HUES64 (cell line): Measurements from ENCODE around the gene FAM47E.

Experiments
- H3K27ac ChIP-seq: 2 replicates; pipeline ENCODE4 v1.7.0; 2013; ENCODE audit warnings: low read depth, low read length, inconsistent platforms
- H3K27me3 ChIP-seq: 2 replicates; pipeline ENCODE4 v1.6.1; 2013; ENCODE audit warnings: mild to moderate bottlenecking, low read length; ENCODE audit not compliant: insufficient read depth
- H3K36me3 ChIP-seq: 2 replicates; pipeline ENCODE4 v1.6.1; 2013; ENCODE audit warnings: mild to moderate bottlenecking, low read length; ENCODE audit not compliant: insufficient read depth
- H3K4me1 ChIP-seq: 2 replicates; pipeline ENCODE4 v1.6.1; 2013; ENCODE audit warnings: mild to moderate bottlenecking, low read length, moderate library complexity; ENCODE audit not compliant: insufficient read depth
- H3K4me3 ChIP-seq: 2 replicates; pipeline ENCODE4 v1.5.1; 2013; ENCODE audit warnings: mild to moderate bottlenecking, low read length, moderate library complexity
- H3K9ac ChIP-seq: 2 replicates; pipeline ENCODE4 v1.6.1; 2013; ENCODE audit warnings: mild to moderate bottlenecking, low read depth, low read length
- H3K9me3 ChIP-seq: 2 replicates; pipeline ENCODE4 v1.6.1; 2013; ENCODE audit warnings: low read depth, low read length; ENCODE audit not compliant: insufficient read depth
- WGBS: fragments of 150-250, 120-280 bp; methylation state at CpG from one replicate; pipeline ENCODE4 v1.1.7; 2013; ENCODE audit warnings: missing lambda C conversion rate; 5-methylcytosine and 5-hydroxymethylcytosine counted together

FAM47E gene

GRCh38 chr4:76211769-76212708 is 39.5 kb upstream of the FAM47E start:
- WGBS = 88% methylated on average over 6 of the region's 6 CpGs
- Histone ChIP-seq H3K4me1 (peaks cover 25% of the 10 kb centered on the region), H3K9ac (peak overlapping the region; percentile 83; the same call in 1 of the 2 replicates), H3K9me3 (no peaks in the 10 kb centered on the region), H3K27ac (no peak overlapping the region), H3K4me3 (peak overlapping the region; percentile 81), H3K36me3 (no peaks in the 10 kb centered on the region), H3K27me3 (peaks cover 6% of the 10 kb centered on the region; the same call in 1 of the 2 replicates)

GRCh38 chr4:76212851-76213414 is 38.6 kb upstream of the FAM47E start:
- Histone ChIP-seq H3K4me1 (peaks cover 31% of the 10 kb centered on the region), H3K9ac (peak overlapping the region; percentile 83), H3K27me3 (peaks cover 6% of the 10 kb centered on the region; the same call in 1 of the 2 replicates), H3K9me3 (no peaks in the 10 kb centered on the region), H3K27ac (peak overlapping the region; percentile 84), H3K4me3 (peak overlapping the region; percentile 81), H3K36me3 (no peaks in the 10 kb centered on the region)
- 35% methylated on average over 14 of the region's 14 CpGs for WGBS

- H3K9me3 ChIP-seq = no peaks in the 10 kb centered on the region
- peak within 1 kb of the TSS; percentile 83 for H3K9ac ChIP-seq
- under 1% methylated on average over 94 of the region's 94 CpGs for WGBS
- peak within 1 kb of the TSS; percentile 81 for H3K4me3 ChIP-seq
- peaks cover 6% of the 10 kb centered on the region; the same call in 1 of the 2 replicates for H3K27me3 ChIP-seq
- peaks cover 29% of the 10 kb centered on the region for H3K4me1 ChIP-seq
- peak within 1 kb of the TSS; percentile 84 for H3K27ac ChIP-seq
- no peaks in the 10 kb centered on the region for H3K36me3 ChIP-seq
These were observed 37.9 kb upstream of the FAM47E start, which contains the start of gene SCARB2 for GRCh38 chr4:76213415-76214176. TSS of gene SCARB2 (minus strand) at chr4:76213824. CDS start at chr4:76213543, 281 bp downstream.

- no peaks in the 10 kb centered on the region for H3K36me3 ChIP-seq
- H3K4me3 ChIP-seq = peak overlapping the region; percentile 81
- H3K9me3 ChIP-seq = no peaks in the 10 kb centered on the region
- 25% methylated on average over 10 of the region's 10 CpGs for WGBS
- H3K27ac ChIP-seq = peak overlapping the region; percentile 84
- H3K27me3 ChIP-seq = peaks cover 6% of the 10 kb centered on the region; the same call in 1 of the 2 replicates
- peak overlapping the region; percentile 83 for H3K9ac ChIP-seq
- peaks cover 27% of the 10 kb centered on the region for H3K4me1 ChIP-seq
These were observed 37.3 kb upstream of the FAM47E start for GRCh38 chr4:76214177-76214675.

- Histone ChIP-seq H3K4me1 (peaks cover 27% of the 10 kb centered on the region), H3K9me3 (no peaks in the 10 kb centered on the region), H3K36me3 (no peaks in the 10 kb centered on the region), H3K4me3 (peak overlapping the region; percentile 81; the same call in 1 of the 2 replicates), H3K27ac (no peak overlapping the region), H3K27me3 (peaks cover 6% of the 10 kb centered on the region; the same call in 1 of the 2 replicates), H3K9ac (no peak overlapping the region)
- WGBS = 92% methylated on average over 3 of the region's 3 CpGs
These were observed 36.4 kb upstream of the FAM47E start for GRCh38 chr4:76215077-76215476.

GRCh38 chr4:76216524-76216923 is 35.0 kb upstream of the FAM47E start:
- no peak overlapping the region for H3K27ac ChIP-seq
- no peak overlapping the region for H3K4me3 ChIP-seq
- H3K36me3 ChIP-seq = no peaks in the 10 kb centered on the region
- WGBS = 85% methylated on average over 2 of the region's 2 CpGs
- H3K9me3 ChIP-seq = no peaks in the 10 kb centered on the region
- peaks cover 6% of the 10 kb centered on the region; the same call in 1 of the 2 replicates for H3K27me3 ChIP-seq
- H3K9ac ChIP-seq = no peak overlapping the region
- peaks cover 27% of the 10 kb centered on the region for H3K4me1 ChIP-seq

GRCh38 chr4:76216975-76217814 is 34.3 kb upstream of the FAM47E start:
- Histone ChIP-seq H3K36me3 (no peaks in the 10 kb centered on the region), H3K27me3 (peaks cover 6% of the 10 kb centered on the region; the same call in 1 of the 2 replicates), H3K4me1 (peaks cover 27% of the 10 kb centered on the region), H3K27ac (no peak overlapping the region), H3K9ac (no peak overlapping the region), H3K9me3 (no peaks in the 10 kb centered on the region), H3K4me3 (no peak overlapping the region)
- 90% methylated on average over 6 of the region's 6 CpGs for WGBS

- Histone ChIP-seq H3K9ac (no peak overlapping the region), H3K36me3 (no peaks in the 10 kb centered on the region), H3K4me3 (no peak overlapping the region), H3K4me1 (peaks cover 20% of the 10 kb centered on the region), H3K27ac (no peak overlapping the region), H3K9me3 (no peaks in the 10 kb centered on the region), H3K27me3 (peaks cover 6% of the 10 kb centered on the region; the same call in 1 of the 2 replicates)
- WGBS = 81% methylated on average over 5 of the region's 7 CpGs
These were observed 32.0 kb upstream of the FAM47E start for GRCh38 chr4:76219299-76220055.

GRCh38 chr4:76224171-76224570 is 27.4 kb upstream of the FAM47E start:
- no peak overlapping the region for H3K27ac ChIP-seq
- H3K9me3 ChIP-seq = peaks cover 19% of the 10 kb centered on the region
- 75% methylated on average over 3 of the region's 3 CpGs for WGBS
- no peaks in the 10 kb centered on the region; the same call in 1 of the 2 replicates for H3K4me1 ChIP-seq
- H3K27me3 ChIP-seq = no peaks in the 10 kb centered on the region
- H3K4me3 ChIP-seq = no peak overlapping the region
- no peaks in the 10 kb centered on the region for H3K36me3 ChIP-seq
- no peak overlapping the region for H3K9ac ChIP-seq
